K562 (cell line): ENCODE measurements around the gene TRMT1L. TPM values are rescaled to one million over a fixed set of nuclear protein-coding genes. Genes with fewer than 3 reads are reported as not detected.

Experiments used
- ATAC-seq: fragments of 200-7000 bp; cut with Tn5 transposase; 3 replicates; pipeline ENCODE4 v1.9.1; 2020; ENCODE audit warnings: moderate library complexity
- BruUV-seq: library from RNA; stranded (reverse); fragments of 400-500 nt; replicated peaks from 2 replicates; lab custom pipeline; 2021; lab: Mats Ljungman, UMichigan
- CTCF ChIA-PET: fragments of 300-600 bp; formaldehyde crosslinking; extraction: SDS; loops from one replicate; lab custom pipeline; 2021; ENCODE audit warnings: low intra/inter-chr PET ratio; lab: Yijun Ruan, JAX
- POLR2A ChIA-PET: fragments of 300-600, 350-650 bp; sonication (Branson Sonifier 250); formaldehyde crosslinking; extraction: SDS; loops from one replicate; lab custom pipeline; 2021; ENCODE audit warnings: antibody characterized with exemption, inconsistent platforms; lab: Yijun Ruan, JAX
- DNase-seq, 4 experiments: peaks; one replicate each; pipeline versions ENCODE4 v3.0.0 to v3.0.0-alpha.2; 2011 to 2018; ENCODE audit warnings: low spot score in 3 of 4, mixed read lengths in 3 of 4; ENCODE audit errors: extremely low read depth in 1 of 4
- FAIRE-seq: peaks from 2 replicates; lab custom pipeline; 2011; peaks lifted over from hg19 to GRCh38; lab: Jason Lieb, UNC
- H2AFZ ChIP-seq: 2 replicates; pipeline ENCODE4 v1.6.0; 2011; ENCODE audit warnings: low read depth, low read length, control low read depth, inconsistent platforms
- H3K27ac ChIP-seq: fragments of 200-600 bp; 3 replicates; pipeline ENCODE4 v1.8.0; 2011; ENCODE audit warnings: low read depth, mild to moderate bottlenecking, control low read depth, inconsistent platforms, low read length, moderate library complexity, mixed read lengths; ENCODE audit errors: extremely low read depth
- H3K27me3 ChIP-seq, 2 experiments: fragments of 300-600 bp in 1 of 2; 2 replicates in 1 of 2; 3 replicates in 1 of 2; pipeline versions ENCODE4 v1.6.0 to v1.8.0; 2011; ENCODE audit warnings: inconsistent platforms in 2 of 2, low read length in 2 of 2, mild to moderate bottlenecking in 1 of 2, mixed read lengths in 1 of 2, moderate library complexity in 1 of 2; ENCODE audit not compliant: control insufficient read depth in 2 of 2, insufficient read depth in 2 of 2
- H3K36me3 ChIP-seq: fragments of 300-600 bp; 3 replicates; pipeline ENCODE4 v1.8.0; 2011; ENCODE audit warnings: mild to moderate bottlenecking, low read length, inconsistent platforms; ENCODE audit not compliant: control insufficient read depth, insufficient read depth
- H3K4me1 ChIP-seq, 2 experiments: fragments of 200-600 bp in 1 of 2; replicated peaks in 1 of 2; 2 replicates in 1 of 2; 3 replicates in 1 of 2; pipeline versions ENCODE4 v1.5.1 to v1.8.0; 2011; ENCODE audit warnings: inconsistent platforms in 2 of 2, low read length in 2 of 2, mild to moderate bottlenecking in 1 of 2, mixed read lengths in 1 of 2, moderate library complexity in 1 of 2; ENCODE audit not compliant: control insufficient read depth in 2 of 2, insufficient read depth in 2 of 2
- H3K4me2 ChIP-seq: 2 replicates; pipeline ENCODE4 v1.6.1; 2011; ENCODE audit warnings: low read length, control low read depth, inconsistent platforms, mixed read lengths; ENCODE audit not compliant: insufficient read depth
- H3K4me3 ChIP-seq: fragments of 200-600 bp; sonication (generic), shearing (Covaris generic); 2 replicates; pipeline ENCODE4 v1.5.1; 2016; ENCODE audit warnings: control low read depth, inconsistent platforms
- H3K79me2 ChIP-seq: fragments of 200-600 bp; 3 replicates; pipeline ENCODE4 v1.8.0; 2011; ENCODE audit warnings: low read length, inconsistent platforms; ENCODE audit not compliant: control insufficient read depth, insufficient read depth
- H3K9ac ChIP-seq, 2 experiments: 2 replicates each; pipeline versions ENCODE4 v1.6.0 to v1.6.1; 2011; ENCODE audit warnings: low read depth in 2 of 2, low read length in 2 of 2, control low read depth in 1 of 2, inconsistent platforms in 1 of 2, mild to moderate bottlenecking in 1 of 2, mixed read lengths in 1 of 2; ENCODE audit not compliant: insufficient read depth in 1 of 2
- H3K9me1 ChIP-seq: one replicate; pipeline ENCODE4 v1.6.0; 2011; ENCODE audit warnings: inconsistent platforms, mild to moderate bottlenecking, low read length, moderate library complexity; ENCODE audit not compliant: control insufficient read depth, insufficient read depth
- H3K9me3 ChIP-seq: replicated peaks from 2 replicates; pipeline ENCODE4 v1.5.1; 2011; ENCODE audit warnings: low read depth, low read length, inconsistent platforms; ENCODE audit not compliant: control insufficient read depth, insufficient read depth
- H4K20me1 ChIP-seq: replicated peaks from 2 replicates; pipeline ENCODE4 v1.6.1; 2011; ENCODE audit warnings: low read length, inconsistent platforms, mixed read lengths; ENCODE audit not compliant: control insufficient read depth, insufficient read depth
- ADNP ChIP-seq: fragments of 200-800 bp; sonication (Bioruptor generic); IDR thresholded peaks from 2 replicates; pipeline ENCODE4 v1.6.1; 2016; ENCODE audit warnings: missing genetic modification characterization, missing compliant biosample characterization
- BRD9 ChIP-seq: fragments of 450-650 bp; IDR thresholded peaks from 2 replicates; pipeline ENCODE4 v1.6.1; 2018; ENCODE audit warnings: low read depth; ENCODE audit not compliant: partially characterized antibody
- EWSR1 ChIP-seq: fragments of 450-650 bp; IDR thresholded peaks from 2 replicates; pipeline ENCODE4 v1.6.1; 2018; ENCODE audit warnings: borderline replicate concordance, mild to moderate bottlenecking, low read depth, moderate library complexity; ENCODE audit not compliant: partially characterized antibody
- EZH2 ChIP-seq: IDR thresholded peaks from 2 replicates; pipeline ENCODE4 v1.6.1; 2012; ENCODE audit warnings: low read depth, mild to moderate bottlenecking, inconsistent platforms, low read length, borderline replicate concordance
- MIER1 ChIP-seq: fragments of 450-650 bp; IDR thresholded peaks from 2 replicates; pipeline ENCODE4 v1.6.1; 2016; ENCODE audit warnings: antibody characterized with exemption, mild to moderate bottlenecking, low read depth
- NFIC ChIP-seq: fragments of 450-650 bp; IDR thresholded peaks from 2 replicates; pipeline ENCODE4 v1.6.1; 2017; ENCODE audit warnings: mild to moderate bottlenecking, inconsistent platforms
- NR1H2 ChIP-seq: sonication (generic); formaldehyde crosslinking; IDR thresholded peaks from 2 replicates; pipeline ENCODE4 v1.4.0; 2020; ENCODE audit warnings: mild to moderate bottlenecking, missing genetic modification reagents
- RBM39 ChIP-seq: fragments of 200-400 bp; formaldehyde crosslinking; optimal IDR thresholded peaks from 2 replicates; pipeline ENCODE3; 2018; ENCODE audit warnings: low read depth, low read length
- ZNF175 ChIP-seq: fragments of 200-800 bp; sonication (Bioruptor generic); IDR thresholded peaks from 2 replicates; pipeline ENCODE4 v1.6.1; 2016; ENCODE audit warnings: low read depth, mild to moderate bottlenecking, missing genetic modification characterization, missing compliant biosample characterization
- WGBS: fragments of 100-300 bp; shearing (Covaris generic); methylation state at CpG from one replicate; pipeline ENCODE4 v1.1.6; 2016; ENCODE audit warnings: low coverage, mixed read lengths; ENCODE audit not compliant: insufficient coverage; ENCODE audit errors: missing lambda C conversion rate; 5-methylcytosine and 5-hydroxymethylcytosine counted together
- in situ Hi-C: fragments of 300-500 bp; cut with MboI; formaldehyde crosslinking; loops from 4 replicates; pipeline ENCODE4 v1.15.0; 2018; ENCODE audit warnings: inconsistent platforms, mixed read lengths
- intact Hi-C: fragments of 100-400 bp; cut with micrococcal nuclease; formaldehyde crosslinking; loops from 2 replicates; pipeline ENCODE4 v1.14.2; 2022
- polyA plus RNA-seq, 8 experiments: library from polyadenylated mRNA; depleted of rRNA in 4 of 8; stranded (reverse) in 5 of 8; unstranded in 3 of 8; fragments of >200 nt; fragmentation: Nextera tagmentation in 2 of 8; fragmentation: Illumina TruSeq in 1 of 8; extraction: Ambion mirVana in 2 of 8; extraction: Trizol in 1 of 8; gene quantifications; 2 replicates each; pipeline versions ENCODE4 v1.2.1 to v1.2.3, GENCODE V29; 2011 to 2014; ENCODE audit warnings: inconsistent platforms in 1 of 8, missing spikeins in 1 of 8
- total RNA-seq, 7 experiments: library from RNA; depleted of rRNA in 6 of 7; stranded (reverse); fragments of >200 nt in 6 of 7; fragmentation: Illumina TruSeq in 2 of 7; extraction: Trizol in 2 of 7; gene quantifications; 2 replicates each; pipeline versions ENCODE4 v1.2.1 to v1.2.3, GENCODE V29; 2011 to 2021; ENCODE audit warnings: low replicate concordance in 1 of 7
- TF ChIP-seq, protein P1 (sequence below): sonication (generic); formaldehyde crosslinking; IDR thresholded peaks from 2 replicates; pipeline ENCODE4 v1.8.1; 2023; ENCODE audit warnings: mild to moderate bottlenecking, missing genetic modification reagents
- TF ChIP-seq, protein P2 (sequence below): fragments of 450-650 bp; IDR thresholded peaks from 2 replicates; pipeline ENCODE4 v1.6.1; 2016; ENCODE audit warnings: mild to moderate bottlenecking
- TF ChIP-seq, protein P3 (sequence below): sonication (generic); formaldehyde crosslinking; IDR thresholded peaks from 2 replicates; pipeline ENCODE4 v1.8.1; 2023; ENCODE audit warnings: mild to moderate bottlenecking, missing genetic modification reagents

TRMT1L gene
- total and polyA plus RNA-seq, 9 of the 15 experiments (the other 6 are each of a cell fraction or from before 2014, with no cell fraction given), result 6.4 to 88.9 (median 32.9) TPM

DNA sequence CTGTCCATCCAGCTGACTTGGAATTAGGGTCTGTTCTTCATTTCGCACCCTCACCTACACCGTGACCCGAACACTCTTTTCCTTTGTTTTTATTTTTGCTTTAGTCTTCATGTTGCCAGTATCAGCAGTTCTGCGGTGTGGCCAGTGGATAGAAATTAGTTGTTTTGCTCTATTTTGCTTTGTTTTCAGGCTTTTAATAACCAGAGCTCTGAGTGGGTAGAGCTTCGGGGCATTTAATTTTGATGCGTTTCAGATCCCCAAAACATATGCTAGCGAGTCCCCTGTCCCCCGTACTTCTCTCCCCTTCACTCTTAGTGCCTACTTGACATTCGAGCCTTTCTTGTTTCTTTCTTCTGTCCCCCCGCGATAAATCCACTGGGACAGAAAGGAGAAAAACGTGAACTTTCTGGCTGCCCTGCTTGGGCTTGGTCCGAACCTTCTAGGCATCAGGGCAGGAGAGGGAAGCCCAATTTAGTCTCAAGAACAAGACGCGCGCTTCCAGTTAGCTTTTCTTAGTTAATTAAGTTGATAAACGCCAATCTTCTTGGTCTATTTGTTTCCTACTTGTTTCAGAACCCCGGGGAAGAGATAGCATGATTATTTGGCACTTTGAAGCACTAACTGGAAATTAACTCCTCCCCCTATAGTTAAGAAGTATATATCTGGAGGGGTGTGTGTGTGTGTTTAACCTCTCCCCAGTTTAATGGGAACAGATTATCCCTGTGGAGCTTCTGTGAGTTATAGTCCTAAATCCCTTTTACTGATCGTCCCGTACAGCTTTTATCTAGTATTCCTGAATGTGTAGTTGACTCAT, 1.1 kb upstream of the TRMT1L start (continued):
- TF ChIP-seq RBM39, result no peak
- no peak for TF ChIP-seq MIER1
- TF ChIP-seq EWSR1, result no peak
- TF ChIP-seq ADNP (tag), result no peak

DNA sequence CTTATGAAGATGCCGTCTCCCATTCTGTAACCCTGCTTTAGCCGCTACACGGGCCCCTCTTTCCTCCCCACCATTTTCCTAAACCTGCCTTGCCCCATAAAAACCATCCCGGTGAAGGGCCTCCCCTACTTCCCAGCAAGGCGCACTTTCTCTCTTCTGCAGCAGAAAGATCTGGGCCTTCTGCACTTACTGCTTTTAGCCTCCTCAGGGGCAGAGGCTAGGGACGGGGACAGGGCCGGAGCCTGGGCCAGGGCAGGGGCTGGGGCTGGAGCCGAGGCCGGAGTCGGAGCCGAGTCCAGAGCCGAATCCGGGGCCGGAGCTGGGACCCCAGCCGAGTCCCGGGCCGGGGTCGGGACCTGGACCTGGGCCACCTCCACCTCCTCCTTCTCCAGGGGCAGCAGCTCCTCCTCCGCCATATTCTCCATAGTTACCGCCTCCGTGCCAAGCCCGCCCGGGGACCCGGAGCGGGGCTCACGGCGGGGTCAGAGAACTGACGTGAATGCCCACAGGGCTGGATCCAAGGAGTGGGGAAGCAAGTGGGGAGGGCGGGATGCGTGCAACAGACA, 382 bp downstream of the TRMT1L start:
- Histone ChIP-seq H3K9me3 (no peaks in the 10 kb centered on the region), H2AFZ (peak overlapping the region; percentile 92), H3K36me3 (peaks cover 3% of the 10 kb centered on the region; the same call in 2 of the 3 replicates), H3K4me2 (peak overlapping the region; percentile 95), H3K27ac (peak overlapping the region; percentile 88), H3K9me1 (no peaks in the 10 kb centered on the region), H3K4me1 (peaks cover 10 to 29% of the 10 kb centered on the region in 2 experiments; a peak in 3 of 5 replicates), H3K4me3 (peak overlapping the region; percentile 87), H4K20me1 (no peaks in the 10 kb centered on the region), H3K27me3 (no peaks in the 10 kb centered on the region), H3K79me2 (peaks cover 41% of the 10 kb centered on the region), H3K9ac (peak overlapping the region; percentile 89 to 98)
- peak in 2 of 4 experiments; percentile 25 to 49 for DNase-seq
- peak; percentile 62 for ATAC-seq
- POLR2A ChIA-PET, result interaction anchor here (0.5 to 1.7 kb wide), 6 partner anchors 9 to 1039 kb away, joined by 3 to 4 read pairs (median 3); no protein-coding TSS in a partner anchor
- BruUV-seq, result TSS peak; percentile 83
- under 1% methylated on average over 30 of the region's 30 CpGs for WGBS
- in situ Hi-C loops (no loop called here), intact Hi-C loops (loop anchor here (5.0 kb wide), 1 partner anchor 399 kb away; no protein-coding TSS in a partner anchor)
- CTCF ChIA-PET, result interaction anchor here (0.8 kb wide), 1 partner anchor 175 kb away, joined by 3 read pairs; no protein-coding TSS in a partner anchor
- FAIRE-seq, result no peak
- TF ChIP-seq, protein P1, sequence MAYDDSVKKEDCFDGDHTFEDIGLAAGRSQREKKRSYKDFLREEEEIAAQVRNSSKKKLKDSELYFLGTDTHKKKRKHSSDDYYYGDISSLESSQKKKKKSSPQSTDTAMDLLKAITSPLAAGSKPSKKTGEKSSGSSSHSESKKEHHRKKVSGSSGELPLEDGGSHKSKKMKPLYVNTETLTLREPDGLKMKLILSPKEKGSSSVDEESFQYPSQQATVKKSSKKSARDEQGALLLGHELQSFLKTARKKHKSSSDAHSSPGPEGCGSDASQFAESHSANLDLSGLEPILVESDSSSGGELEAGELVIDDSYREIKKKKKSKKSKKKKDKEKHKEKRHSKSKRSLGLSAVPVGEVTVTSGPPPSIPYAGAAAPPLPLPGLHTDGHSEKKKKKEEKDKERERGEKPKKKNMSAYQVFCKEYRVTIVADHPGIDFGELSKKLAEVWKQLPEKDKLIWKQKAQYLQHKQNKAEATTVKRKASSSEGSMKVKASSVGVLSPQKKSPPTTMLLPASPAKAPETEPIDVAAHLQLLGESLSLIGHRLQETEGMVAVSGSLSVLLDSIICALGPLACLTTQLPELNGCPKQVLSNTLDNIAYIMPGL, result no peak; the same call in 1 of the 2 replicates
- TF ChIP-seq MIER1, result no peak
- TF ChIP-seq, protein P2, sequence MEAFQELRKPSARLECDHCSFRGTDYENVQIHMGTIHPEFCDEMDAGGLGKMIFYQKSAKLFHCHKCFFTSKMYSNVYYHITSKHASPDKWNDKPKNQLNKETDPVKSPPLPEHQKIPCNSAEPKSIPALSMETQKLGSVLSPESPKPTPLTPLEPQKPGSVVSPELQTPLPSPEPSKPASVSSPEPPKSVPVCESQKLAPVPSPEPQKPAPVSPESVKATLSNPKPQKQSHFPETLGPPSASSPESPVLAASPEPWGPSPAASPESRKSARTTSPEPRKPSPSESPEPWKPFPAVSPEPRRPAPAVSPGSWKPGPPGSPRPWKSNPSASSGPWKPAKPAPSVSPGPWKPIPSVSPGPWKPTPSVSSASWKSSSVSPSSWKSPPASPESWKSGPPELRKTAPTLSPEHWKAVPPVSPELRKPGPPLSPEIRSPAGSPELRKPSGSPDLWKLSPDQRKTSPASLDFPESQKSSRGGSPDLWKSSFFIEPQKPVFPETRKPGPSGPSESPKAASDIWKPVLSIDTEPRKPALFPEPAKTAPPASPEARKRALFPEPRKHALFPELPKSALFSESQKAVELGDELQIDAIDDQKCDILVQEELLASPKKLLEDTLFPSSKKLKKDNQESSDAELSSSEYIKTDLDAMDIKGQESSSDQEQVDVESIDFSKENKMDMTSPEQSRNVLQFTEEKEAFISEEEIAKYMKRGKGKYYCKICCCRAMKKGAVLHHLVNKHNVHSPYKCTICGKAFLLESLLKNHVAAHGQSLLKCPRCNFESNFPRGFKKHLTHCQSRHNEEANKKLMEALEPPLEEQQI, result no peak
- no peak for TF ChIP-seq NR1H2 (CRISPR knock-in tag)
- TF ChIP-seq, protein P3, sequence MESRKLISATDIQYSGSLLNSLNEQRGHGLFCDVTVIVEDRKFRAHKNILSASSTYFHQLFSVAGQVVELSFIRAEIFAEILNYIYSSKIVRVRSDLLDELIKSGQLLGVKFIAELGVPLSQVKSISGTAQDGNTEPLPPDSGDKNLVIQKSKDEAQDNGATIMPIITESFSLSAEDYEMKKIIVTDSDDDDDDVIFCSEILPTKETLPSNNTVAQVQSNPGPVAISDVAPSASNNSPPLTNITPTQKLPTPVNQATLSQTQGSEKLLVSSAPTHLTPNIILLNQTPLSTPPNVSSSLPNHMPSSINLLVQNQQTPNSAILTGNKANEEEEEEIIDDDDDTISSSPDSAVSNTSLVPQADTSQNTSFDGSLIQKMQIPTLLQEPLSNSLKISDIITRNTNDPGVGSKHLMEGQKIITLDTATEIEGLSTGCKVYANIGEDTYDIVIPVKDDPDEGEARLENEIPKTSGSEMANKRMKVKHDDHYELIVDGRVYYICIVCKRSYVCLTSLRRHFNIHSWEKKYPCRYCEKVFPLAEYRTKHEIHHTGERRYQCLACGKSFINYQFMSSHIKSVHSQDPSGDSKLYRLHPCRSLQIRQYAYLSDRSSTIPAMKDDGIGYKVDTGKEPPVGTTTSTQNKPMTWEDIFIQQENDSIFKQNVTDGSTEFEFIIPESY (CRISPR knock-in tag), result no peak
- peak; percentile 43 for TF ChIP-seq NFIC
- TF ChIP-seq ZNF175 (CRISPR knock-in tag), result no peak
- TF ChIP-seq EZH2, result no peak
- no peak for TF ChIP-seq BRD9
